ENCODE results near the gene PHKB.

The PHKB gene

DNA sequence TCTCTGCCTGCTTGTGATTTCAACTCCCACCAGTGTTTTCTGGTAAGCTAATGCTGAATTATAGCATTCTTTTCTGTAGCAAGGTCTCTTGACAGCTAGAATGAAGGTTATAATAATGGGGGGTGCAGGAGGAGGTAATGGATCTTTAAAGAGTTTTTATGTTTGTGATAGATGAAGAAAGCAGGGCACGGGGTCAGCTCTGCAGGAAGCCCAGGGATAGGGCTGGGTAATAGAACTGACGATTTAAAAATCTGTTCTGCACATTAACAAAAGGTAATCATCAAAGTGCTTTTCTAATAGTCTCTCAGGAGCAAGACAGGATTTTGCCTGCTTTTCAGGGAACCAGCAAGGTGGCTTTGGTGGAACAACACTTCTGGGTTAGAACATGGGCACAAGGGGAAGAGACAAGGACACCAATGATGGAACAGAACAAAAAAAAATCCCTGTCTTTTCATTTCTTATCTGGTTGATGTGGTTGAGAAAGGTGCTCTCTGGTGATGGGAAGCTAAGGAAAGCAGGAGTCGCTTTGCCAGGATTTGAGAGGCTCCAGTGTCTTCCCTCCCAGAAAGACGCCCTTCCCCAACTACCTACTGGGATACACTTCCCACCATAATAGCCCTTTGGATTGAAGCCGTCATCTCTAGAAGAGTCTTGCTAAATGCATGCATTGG lies 263.1 kb downstream of the PHKB start:
- TF ChIP-seq POLR2AphosphoS5 (IDR thresholded peaks at IDR 0.05; ENCODE audit: low read depth, low read length), result no peak
- TF ChIP-seq FOXP2 (optimal IDR thresholded peaks at IDR 0.05; ENCODE audit: borderline replicate concordance, extremely low read depth, extremely low read length, insufficient read depth), result no peak
- TF ChIP-seq TAF1 (IDR thresholded peaks at IDR 0.05; ENCODE audit: borderline replicate concordance, insufficient read depth, low read length), result no peak
- TF ChIP-seq SIN3A (IDR thresholded peaks at IDR 0.05; ENCODE audit: borderline replicate concordance, insufficient read depth, low read length), result no peak
- TF ChIP-seq, protein P1, sequence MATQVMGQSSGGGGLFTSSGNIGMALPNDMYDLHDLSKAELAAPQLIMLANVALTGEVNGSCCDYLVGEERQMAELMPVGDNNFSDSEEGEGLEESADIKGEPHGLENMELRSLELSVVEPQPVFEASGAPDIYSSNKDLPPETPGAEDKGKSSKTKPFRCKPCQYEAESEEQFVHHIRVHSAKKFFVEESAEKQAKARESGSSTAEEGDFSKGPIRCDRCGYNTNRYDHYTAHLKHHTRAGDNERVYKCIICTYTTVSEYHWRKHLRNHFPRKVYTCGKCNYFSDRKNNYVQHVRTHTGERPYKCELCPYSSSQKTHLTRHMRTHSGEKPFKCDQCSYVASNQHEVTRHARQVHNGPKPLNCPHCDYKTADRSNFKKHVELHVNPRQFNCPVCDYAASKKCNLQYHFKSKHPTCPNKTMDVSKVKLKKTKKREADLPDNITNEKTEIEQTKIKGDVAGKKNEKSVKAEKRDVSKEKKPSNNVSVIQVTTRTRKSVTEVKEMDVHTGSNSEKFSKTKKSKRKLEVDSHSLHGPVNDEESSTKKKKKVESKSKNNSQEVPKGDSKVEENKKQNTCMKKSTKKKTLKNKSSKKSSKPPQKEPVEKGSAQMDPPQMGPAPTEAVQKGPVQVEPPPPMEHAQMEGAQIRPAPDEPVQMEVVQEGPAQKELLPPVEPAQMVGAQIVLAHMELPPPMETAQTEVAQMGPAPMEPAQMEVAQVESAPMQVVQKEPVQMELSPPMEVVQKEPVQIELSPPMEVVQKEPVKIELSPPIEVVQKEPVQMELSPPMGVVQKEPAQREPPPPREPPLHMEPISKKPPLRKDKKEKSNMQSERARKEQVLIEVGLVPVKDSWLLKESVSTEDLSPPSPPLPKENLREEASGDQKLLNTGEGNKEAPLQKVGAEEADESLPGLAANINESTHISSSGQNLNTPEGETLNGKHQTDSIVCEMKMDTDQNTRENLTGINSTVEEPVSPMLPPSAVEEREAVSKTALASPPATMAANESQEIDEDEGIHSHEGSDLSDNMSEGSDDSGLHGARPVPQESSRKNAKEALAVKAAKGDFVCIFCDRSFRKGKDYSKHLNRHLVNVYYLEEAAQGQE (IDR thresholded peaks at IDR 0.05; ENCODE audit: insufficient read depth in 1 of 2, low read depth in 2 of 2, low read length in 2 of 2), result no peak

DNA sequence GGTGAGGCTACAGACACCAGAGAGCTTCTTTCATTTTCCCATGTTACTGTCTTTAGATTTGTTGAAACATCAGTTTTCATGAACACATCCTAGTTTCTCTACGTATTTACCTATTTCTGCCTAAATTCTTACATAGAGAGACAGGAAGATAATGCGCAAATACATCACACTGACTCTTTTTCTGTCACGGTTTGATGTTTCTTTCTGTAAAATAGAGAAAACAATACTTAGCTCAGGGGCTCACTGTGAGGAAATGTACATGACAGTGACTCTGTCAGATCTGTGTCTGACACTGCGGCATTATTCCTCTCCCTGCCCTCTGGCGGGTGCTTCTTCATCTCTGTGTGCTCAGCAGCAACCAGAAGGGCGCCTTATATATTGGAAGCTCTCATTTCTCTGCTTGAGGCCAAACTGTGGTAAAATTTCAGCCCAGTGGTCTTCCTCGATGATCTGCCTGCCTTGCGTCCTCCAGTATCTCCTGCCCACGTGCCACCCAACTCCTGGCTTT lies 264.1 kb downstream of the PHKB start:
- TF ChIP-seq SIN3A (IDR thresholded peaks at IDR 0.05; ENCODE audit: borderline replicate concordance, insufficient read depth, low read length), result no peak
- TF ChIP-seq, protein P1 (IDR thresholded peaks at IDR 0.05; ENCODE audit: insufficient read depth in 1 of 2, low read depth in 2 of 2, low read length in 2 of 2), result no peak
- TF ChIP-seq TAF1 (IDR thresholded peaks at IDR 0.05; ENCODE audit: borderline replicate concordance, insufficient read depth, low read length), result no peak
- TF ChIP-seq FOXP2 (optimal IDR thresholded peaks at IDR 0.05; ENCODE audit: borderline replicate concordance, extremely low read depth, extremely low read length, insufficient read depth), result no peak
- TF ChIP-seq POLR2AphosphoS5 (IDR thresholded peaks at IDR 0.05; ENCODE audit: low read depth, low read length), result no peak

DNA sequence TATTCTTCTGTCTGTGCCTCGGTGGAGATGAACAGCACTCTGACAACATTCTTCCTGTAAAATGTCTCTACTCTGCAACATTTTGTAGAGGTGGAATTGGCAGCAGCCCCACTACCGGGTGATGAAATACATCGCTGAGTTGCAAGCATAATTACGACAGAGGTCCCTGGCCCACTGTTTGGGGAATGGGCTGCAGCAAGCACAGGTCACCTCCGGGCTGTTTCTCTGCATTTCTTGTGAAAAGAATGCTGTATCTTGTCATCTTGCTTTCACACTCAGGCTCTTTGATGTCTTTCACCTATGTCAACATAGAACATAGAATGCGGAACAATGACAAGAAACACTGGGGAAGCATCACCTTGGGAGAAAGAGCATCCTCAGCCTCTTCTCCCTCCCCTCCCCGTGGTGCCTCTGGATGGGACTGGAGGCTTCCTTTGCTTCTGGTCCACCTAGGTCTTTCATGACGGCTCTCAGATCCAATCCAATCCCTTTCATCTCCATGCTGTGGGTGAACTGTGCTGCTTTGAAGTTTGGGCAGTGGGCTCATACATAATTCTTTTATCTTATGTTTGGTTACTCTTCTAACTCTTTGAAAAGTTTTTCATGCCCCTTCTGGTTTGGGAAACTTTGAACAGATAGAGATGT lies 265.0 kb downstream of the PHKB start:
- TF ChIP-seq TAF1 (IDR thresholded peaks at IDR 0.05; ENCODE audit: borderline replicate concordance, insufficient read depth, low read length) (no peak), SIN3A (IDR thresholded peaks at IDR 0.05; ENCODE audit: borderline replicate concordance, insufficient read depth, low read length) (no peak), FOXP2 (optimal IDR thresholded peaks at IDR 0.05; ENCODE audit: borderline replicate concordance, extremely low read depth, extremely low read length, insufficient read depth) (no peak), POLR2AphosphoS5 (IDR thresholded peaks at IDR 0.05; ENCODE audit: low read depth, low read length) (no peak)
- TF ChIP-seq, protein P1 (IDR thresholded peaks at IDR 0.05; ENCODE audit: insufficient read depth in 1 of 2, low read depth in 2 of 2, low read length in 2 of 2), result no peak

GRCh38 chr16:47727131-47727530 lies 266.0 kb downstream of the PHKB start:
- TF ChIP-seq POLR2AphosphoS5 (IDR thresholded peaks at IDR 0.05; ENCODE audit: low read depth, low read length), result no peak
- no peak for TF ChIP-seq FOXP2 (optimal IDR thresholded peaks at IDR 0.05; ENCODE audit: borderline replicate concordance, extremely low read depth, extremely low read length, insufficient read depth)
- no peak for TF ChIP-seq SIN3A (IDR thresholded peaks at IDR 0.05; ENCODE audit: borderline replicate concordance, insufficient read depth, low read length)

DNA sequence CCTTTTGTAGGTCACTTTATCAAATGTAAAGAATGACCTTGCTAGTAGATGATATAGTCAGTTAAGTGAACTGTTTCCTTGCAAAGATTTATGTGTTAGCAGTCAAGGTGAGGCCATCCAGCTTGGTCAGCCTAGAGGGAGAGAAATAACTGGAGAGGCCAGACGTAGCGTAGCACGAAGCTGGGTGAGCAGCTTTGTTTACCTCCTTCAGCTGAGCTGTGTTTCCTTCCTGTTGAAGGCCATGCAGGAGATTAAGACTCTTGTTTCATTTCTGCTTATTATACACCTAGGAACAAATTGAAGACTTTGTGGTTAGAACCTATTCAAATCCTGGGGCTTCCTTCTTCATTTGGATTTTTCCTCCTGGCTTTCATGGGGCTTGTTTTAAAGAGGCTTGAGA lies 267.1 kb downstream of the PHKB start:
- no peak for TF ChIP-seq POLR2AphosphoS5 (IDR thresholded peaks at IDR 0.05; ENCODE audit: low read depth, low read length)
- TF ChIP-seq SIN3A (IDR thresholded peaks at IDR 0.05; ENCODE audit: borderline replicate concordance, insufficient read depth, low read length), result no peak
- TF ChIP-seq, protein P1 (IDR thresholded peaks at IDR 0.05; ENCODE audit: insufficient read depth in 1 of 2, low read depth in 2 of 2, low read length in 2 of 2), result no peak
- TF ChIP-seq TAF1 (IDR thresholded peaks at IDR 0.05; ENCODE audit: borderline replicate concordance, insufficient read depth, low read length), result no peak
- no peak for TF ChIP-seq FOXP2 (optimal IDR thresholded peaks at IDR 0.05; ENCODE audit: borderline replicate concordance, extremely low read depth, extremely low read length, insufficient read depth)

Data from PFSK-1 (cell line).